CD14-positive monocyte (primary cell): Measurements from ENCODE around the gene C11orf91. TPM values are rescaled to one million over a fixed set of nuclear protein-coding genes. Genes with fewer than 3 reads are reported as not detected.

ENCODE experiments used
- DNase-seq, 3 donors: peaks; one replicate each; pipeline ENCODE4 v3.0.0-alpha.2; 2011 to 2022
- H2AFZ ChIP-seq: 2 replicates; pipeline ENCODE4 v1.6.0; 2012; ENCODE audit warnings: mild to moderate bottlenecking, low read depth, low read length, inconsistent platforms; ENCODE audit not compliant: insufficient read depth, poor library complexity, severe bottlenecking
- H3K27ac ChIP-seq, 2 donors: 1 replicate in 1 of 2; 2 replicates in 1 of 2; pipeline ENCODE4 v1.5.1; 2012 to 2013; ENCODE audit warnings: low read length in 2 of 2, control low read depth in 1 of 2, inconsistent platforms in 1 of 2, low read depth in 1 of 2, mild to moderate bottlenecking in 1 of 2
- H3K27me3 ChIP-seq, 2 donors: one replicate each; pipeline versions ENCODE4 v1.6.0 to v1.6.1; 2011 to 2013; ENCODE audit warnings: low read length in 2 of 2; ENCODE audit not compliant: control insufficient read depth in 2 of 2, insufficient read depth in 2 of 2
- H3K36me3 ChIP-seq, 2 donors: replicated peaks in 1 of 2; 1 replicate in 1 of 2; 2 replicates in 1 of 2; pipeline versions ENCODE4 v1.5.1 to v1.6.1; 2012 to 2013; ENCODE audit warnings: low read length in 2 of 2, control low read depth in 1 of 2, inconsistent platforms in 1 of 2, mild to moderate bottlenecking in 1 of 2; ENCODE audit not compliant: insufficient read depth in 2 of 2, control insufficient read depth in 1 of 2
- H3K4me1 ChIP-seq, 2 donors: 1 replicate in 1 of 2; 2 replicates in 1 of 2; pipeline versions ENCODE4 v1.5.1 to v1.6.1; 2012 to 2013; ENCODE audit warnings: low read length in 2 of 2, control low read depth in 1 of 2, inconsistent platforms in 1 of 2, mild to moderate bottlenecking in 1 of 2, moderate library complexity in 1 of 2; ENCODE audit not compliant: insufficient read depth in 2 of 2, control insufficient read depth in 1 of 2
- H3K4me2 ChIP-seq: replicated peaks from 2 replicates; pipeline ENCODE3; 2012; ENCODE audit warnings: low read length, moderate library complexity, mild to moderate bottlenecking; ENCODE audit not compliant: poor library complexity, severe bottlenecking; ENCODE audit errors: extremely low read depth
- H3K4me3 ChIP-seq, 3 experiments: fragments of 200-600 bp in 1 of 3; sonication (generic) in 1 of 3; replicated peaks in 1 of 3; 1 replicate in 2 of 3; 2 replicates in 1 of 3; pipeline ENCODE4 v1.5.1; 2011 to 2013; ENCODE audit warnings: low read length in 3 of 3, mild to moderate bottlenecking in 3 of 3, control low read depth in 2 of 3, low read depth in 2 of 3, inconsistent platforms in 1 of 3, moderate library complexity in 1 of 3
- H3K79me2 ChIP-seq: 2 replicates; pipeline ENCODE4 v1.6.0; 2012; ENCODE audit warnings: mild to moderate bottlenecking, control low read depth, inconsistent platforms, low read length, moderate library complexity; ENCODE audit not compliant: insufficient read depth
- H3K9ac ChIP-seq: 2 replicates; pipeline ENCODE4 v1.6.0; 2017; ENCODE audit warnings: low read length, mild to moderate bottlenecking; ENCODE audit not compliant: insufficient read depth, poor library complexity, severe bottlenecking
- H3K9me3 ChIP-seq, 2 donors: replicated peaks in 1 of 2; 1 replicate in 1 of 2; 2 replicates in 1 of 2; pipeline versions ENCODE4 v1.5.1 to v1.6.1; 2012 to 2013; ENCODE audit warnings: low read length in 2 of 2, control low read depth in 1 of 2; ENCODE audit not compliant: control insufficient read depth in 1 of 2, insufficient read depth in 1 of 2
- H4K20me1 ChIP-seq: 2 replicates; pipeline ENCODE4 v1.6.0; 2012; ENCODE audit warnings: mild to moderate bottlenecking, low read length, control low read depth, moderate library complexity; ENCODE audit not compliant: insufficient read depth
- H3K27ac Mint-ChIP-seq, 7 donors: one replicate each; pipeline ENCODE4 v1.8.0; 2020; ENCODE audit warnings: mild to moderate bottlenecking in 7 of 7, mixed read lengths in 7 of 7, moderate library complexity in 6 of 7, inconsistent platforms in 2 of 7
- H3K27me3 Mint-ChIP-seq, 3 donors: one replicate each; pipeline ENCODE4 v1.8.0; 2021 to 2022; ENCODE audit warnings: low read depth in 3 of 3, mild to moderate bottlenecking in 3 of 3, mixed read lengths in 3 of 3, moderate library complexity in 3 of 3, inconsistent platforms in 1 of 3
- H3K36me3 Mint-ChIP-seq, 2 donors: one replicate each; pipeline ENCODE4 v1.8.0; 2020; ENCODE audit warnings: mixed read lengths in 2 of 2, inconsistent platforms in 1 of 2, mild to moderate bottlenecking in 1 of 2
- H3K4me1 Mint-ChIP-seq: one replicate; pipeline ENCODE4 v1.8.0; 2020; ENCODE audit warnings: mild to moderate bottlenecking, mixed read lengths
- H3K4me3 Mint-ChIP-seq, 2 donors: one replicate each; pipeline ENCODE4 v1.8.0; 2020; ENCODE audit warnings: mild to moderate bottlenecking in 2 of 2, mixed read lengths in 2 of 2, moderate library complexity in 1 of 2
- H3K9me3 Mint-ChIP-seq, 7 donors: one replicate each; pipeline ENCODE4 v1.8.0; 2020 to 2022; ENCODE audit warnings: mixed read lengths in 7 of 7, mild to moderate bottlenecking in 6 of 7, moderate library complexity in 6 of 7, inconsistent platforms in 2 of 7
- CTCF ChIP-seq: fragments of 200-600 bp; IDR thresholded peaks from one replicate; pipeline ENCODE4 v1.8.0; 2022; ENCODE audit warnings: antibody characterized with exemption, mild to moderate bottlenecking
- WGBS: methylation state at CpG from one replicate; pipeline ENCODE4 v1.1.5; 2013; ENCODE audit warnings: missing lambda C conversion rate; ENCODE audit not compliant: insufficient coverage; 5-methylcytosine and 5-hydroxymethylcytosine counted together
- intact Hi-C, 2 donors: fragments of 100-400 bp; cut with micrococcal nuclease; formaldehyde crosslinking; loops; one replicate each; pipeline versions ENCODE4 v1.15.0 to v1.15.1; 2023
- polyA plus RNA-seq, 3 donors: library from polyadenylated mRNA; depleted of rRNA in 1 of 3; unstranded in 2 of 3; stranded (reverse) in 1 of 3; fragments of 300-500 nt in 2 of 3; fragments of >200 nt in 1 of 3; fragmentation: Illumina TruSeq in 2 of 3; gene quantifications; 1 replicate in 2 of 3; 2 replicates in 1 of 3; pipeline ENCODE4 v1.2.3, GENCODE V29; 2012 to 2021

The C11orf91 gene
- polyA plus RNA-seq, 3 donors: not detected

- H4K20me1 ChIP-seq: no peaks in the 10 kb centered on the region
- H3K27me3 ChIP-seq: no peaks in the 10 kb centered on the region
- no peak overlapping the region for H3K4me2 ChIP-seq
- no peaks in the 10 kb centered on the region for H3K9me3 Mint-ChIP-seq
- no peak overlapping the region for H3K4me3 Mint-ChIP-seq
- intact Hi-C loops: no loop called here
- WGBS: no CpG with 5 or more reads among the region's 1 CpG
- H3K4me1 ChIP-seq: peaks cover 12 to 14% of the 10 kb centered on the region in 2 donors
- peaks cover 23% of the 10 kb centered on the region for H3K4me1 Mint-ChIP-seq
- H3K36me3 Mint-ChIP-seq: peaks cover 9 to 12% of the 10 kb centered on the region in 2 donors
- no peaks in the 10 kb centered on the region for H3K79me2 ChIP-seq
- H3K36me3 ChIP-seq: no peaks in the 10 kb centered on the region
- no peak for DNase-seq
- H3K4me3 ChIP-seq: no peak overlapping the region
- peak overlapping the region in 2 of 7 donors; percentile 34 to 66 for H3K27ac Mint-ChIP-seq
- H3K9me3 ChIP-seq: no peaks in the 10 kb centered on the region
- no peak overlapping the region for H3K27ac ChIP-seq
- H2AFZ ChIP-seq: no peak overlapping the region
- peaks cover 0 to 4% (median 0%) of the 10 kb centered on the region in 3 donors for H3K27me3 Mint-ChIP-seq
- no peak for TF ChIP-seq CTCF
- H3K9ac ChIP-seq: no peak overlapping the region
Measured at GRCh38 chr11:33721426-33721825, 20.8 kb upstream of the C11orf91 start.

DNA sequence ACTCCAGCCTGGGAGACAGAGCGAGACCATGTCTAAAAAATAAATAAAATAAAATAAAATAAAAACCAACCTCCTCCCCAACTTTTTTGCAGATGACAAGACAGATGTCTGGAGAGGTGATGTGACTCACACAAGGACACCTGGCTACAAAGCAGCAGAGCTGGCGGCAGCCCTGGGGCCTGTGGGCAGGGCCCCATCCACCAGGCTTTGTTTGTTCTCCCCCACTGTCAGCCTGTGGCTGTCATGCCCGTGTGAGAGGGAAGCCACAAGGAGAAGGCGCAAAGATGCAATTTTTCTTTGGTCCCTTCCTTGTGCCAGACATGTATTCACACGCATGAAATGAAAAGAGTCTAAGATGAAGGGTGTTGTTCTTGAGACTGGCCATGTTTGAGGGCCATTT is 19.0 kb upstream of the C11orf91 start:
- intact Hi-C loops: no loop called here
- peaks cover 9 to 12% of the 10 kb centered on the region in 2 donors for H3K36me3 Mint-ChIP-seq
- Histone ChIP-seq H3K27ac (no peak overlapping the region), H3K4me2 (no peak overlapping the region), H3K9me3 (no peaks in the 10 kb centered on the region), H4K20me1 (no peaks in the 10 kb centered on the region), H2AFZ (no peak overlapping the region), H3K27me3 (no peaks in the 10 kb centered on the region), H3K4me1 (peaks cover 11 to 12% of the 10 kb centered on the region in 2 donors), H3K36me3 (no peaks in the 10 kb centered on the region), H3K9ac (no peak overlapping the region), H3K4me3 (no peak overlapping the region), H3K79me2 (no peaks in the 10 kb centered on the region)
- H3K27ac Mint-ChIP-seq: no peak overlapping the region
- H3K4me1 Mint-ChIP-seq: peaks cover 18% of the 10 kb centered on the region
- H3K4me3 Mint-ChIP-seq: no peak overlapping the region
- WGBS: 79% methylated on average over 4 of the region's 5 CpGs
- no peak for TF ChIP-seq CTCF
- peaks cover 0 to 4% (median 0%) of the 10 kb centered on the region in 3 donors for H3K27me3 Mint-ChIP-seq
- H3K9me3 Mint-ChIP-seq: no peaks in the 10 kb centered on the region
- DNase-seq: no peak
